NCI-H1694 treated with DMSO at 0.1 percent for 48 hours (cell line): ENCODE data around the gene MBD3L2.
"Not testable (repeated sequence)": the region's sequence is repeated elsewhere in the genome, so short reads cannot be mapped to it uniquely, and the experiment has no call there.

ENCODE experiments used
- DNase-seq: peaks from one replicate; lab custom pipeline; 2025; lab: John Stamatoyannopoulos, UW

Gene MBD3L2

DNA sequence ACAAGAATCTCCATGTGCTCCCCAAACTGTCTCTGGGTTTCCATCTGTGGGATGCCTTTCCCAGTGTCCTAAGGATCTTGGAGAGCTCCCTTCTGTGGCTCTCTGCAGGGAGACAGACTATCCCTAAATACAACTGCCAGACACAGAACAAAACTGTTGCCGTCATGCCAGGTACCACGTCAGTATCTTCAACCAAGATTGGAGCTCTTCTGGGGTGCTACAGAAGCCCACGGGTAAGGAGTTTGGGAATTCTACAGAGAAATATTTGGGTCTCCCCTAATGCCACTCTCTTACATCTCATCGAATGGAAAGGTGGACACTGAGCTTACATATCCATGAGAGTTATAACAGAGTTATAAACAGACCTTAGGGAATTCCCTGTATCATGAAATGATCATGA, 14.2 kb downstream of the MBD3L2 start:
- no peak for DNase-seq

- DNase-seq: no peak
Observed at GRCh38 chr19:7063764-7064418, 14.8 kb downstream of the MBD3L2 start.

DNA sequence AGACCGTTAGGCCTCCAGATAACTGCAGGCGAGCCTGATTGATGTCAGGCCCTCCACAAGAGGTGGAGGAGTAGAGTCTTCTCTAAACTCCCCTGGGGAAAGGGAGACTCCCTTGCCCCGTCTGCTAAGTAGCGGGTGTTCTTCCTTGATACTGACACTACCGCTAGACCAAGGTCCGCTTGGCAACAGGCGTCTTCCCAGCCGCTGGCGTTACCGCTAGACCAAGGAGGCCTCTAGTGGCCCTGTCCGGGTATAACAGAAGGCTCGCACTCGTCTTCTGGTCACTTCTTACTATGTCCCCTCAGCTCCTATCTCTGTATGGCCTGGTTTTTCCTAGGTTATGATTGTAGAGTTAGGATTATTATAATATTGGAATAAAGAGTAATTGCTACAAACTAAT, 18.0 kb downstream of the MBD3L2 start:
- not testable (repeated sequence) for DNase-seq

GRCh38 chr19:7067716-7068115, 18.6 kb downstream of the MBD3L2 start:
- DNase-seq: no peak

- no peak for DNase-seq
Observed at GRCh38 chr19:7068599-7068998, 19.5 kb downstream of the MBD3L2 start.

GRCh38 chr19:7069042-7069903, 20.2 kb downstream of the MBD3L2 start, which contains the start of gene ZNF557:
TSS of gene ZNF557 (plus strand) at chr19:7069703. CDS start at chr19:7075075, 5,372 bp downstream.
- DNase-seq: peak; percentile 77

DNA sequence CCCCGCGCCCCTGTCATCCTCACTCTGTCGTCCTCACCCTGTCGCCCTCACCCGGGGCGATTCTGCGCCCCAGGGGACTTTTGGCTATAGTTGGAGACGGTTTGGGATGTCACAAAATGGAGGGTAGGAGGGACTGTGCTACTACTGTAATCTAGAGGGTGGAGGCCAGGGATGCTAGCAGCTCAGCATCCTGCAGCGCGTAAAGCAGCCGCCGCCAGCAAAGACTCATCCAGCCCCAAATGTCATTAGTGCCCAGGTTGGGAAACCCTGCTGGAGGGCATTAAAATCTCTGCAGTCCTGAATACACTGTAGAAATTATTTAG, 20.7 kb downstream of the MBD3L2 start:
- no peak for DNase-seq

DNA sequence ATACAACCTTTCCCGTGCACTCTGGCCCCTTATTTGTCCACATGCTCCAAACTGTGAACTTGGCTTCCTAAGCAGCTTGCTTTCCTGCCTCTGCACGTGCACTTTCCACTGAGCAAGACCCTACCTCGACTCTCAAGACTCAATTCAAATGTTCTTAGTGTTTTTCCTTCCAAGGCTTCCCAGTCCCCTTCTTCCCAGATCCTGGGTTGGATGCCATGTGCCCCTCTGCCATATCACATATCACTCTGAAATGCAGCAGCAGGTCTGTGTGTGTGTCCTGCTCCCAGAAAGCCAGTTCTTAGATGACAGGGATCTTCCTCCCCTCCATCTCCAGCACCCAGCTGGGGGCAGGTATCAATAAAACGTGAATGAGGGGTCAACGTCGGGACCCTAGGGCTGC, 23.4 kb downstream of the MBD3L2 start:
- DNase-seq: no peak

DNA sequence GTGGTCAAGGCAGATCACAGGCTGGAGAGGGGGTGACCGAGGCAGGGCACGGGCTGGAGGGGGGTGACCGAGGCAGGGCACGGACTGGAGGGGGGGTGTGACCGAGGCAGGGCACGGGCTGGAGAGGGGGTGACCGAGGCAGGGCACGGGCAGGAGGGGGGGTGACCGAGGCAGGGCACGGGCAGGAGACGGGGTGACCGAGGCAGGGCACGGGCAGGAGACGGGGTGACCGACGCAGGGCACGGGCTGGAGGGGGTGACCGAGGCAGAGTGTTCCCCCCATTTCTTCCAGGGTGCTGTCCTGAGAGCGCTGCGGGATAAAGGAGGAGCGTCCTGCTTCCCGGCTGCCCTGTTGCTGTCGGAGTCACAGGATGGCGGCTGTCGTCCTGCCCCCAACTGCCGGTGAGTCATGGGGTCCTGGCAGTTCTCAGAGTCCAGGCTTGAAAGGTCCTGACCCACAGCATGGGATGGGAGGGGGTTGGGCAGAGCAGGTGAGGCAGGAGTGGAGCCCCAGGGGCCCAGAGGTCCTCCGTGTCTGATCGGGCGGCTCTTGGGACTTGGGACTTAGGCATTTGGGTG, 25.7 kb downstream of the MBD3L2 start:
- DNase-seq: no peak

- no peak for DNase-seq
Observed at GRCh38 chr19:7076151-7076550, 27.0 kb downstream of the MBD3L2 start.

- DNase-seq: no peak
Observed at GRCh38 chr19:7078008-7078407, 28.9 kb downstream of the MBD3L2 start.

- DNase-seq: no peak
Observed at GRCh38 chr19:7083076-7083956, 34.2 kb downstream of the MBD3L2 start.

- DNase-seq: no peak
Observed at GRCh38 chr19:7088999-7089398, 39.9 kb downstream of the MBD3L2 start.

GRCh38 chr19:7098096-7098495, 49.0 kb downstream of the MBD3L2 start:
- DNase-seq: no peak

GRCh38 chr19:7098701-7099596, 49.8 kb downstream of the MBD3L2 start:
- peak; percentile 72 for DNase-seq

GRCh38 chr19:7099597-7099921, 50.4 kb downstream of the MBD3L2 start:
- no peak for DNase-seq
